H9 (cell line): ENCODE data around the gene CLK2. TPM values are rescaled to one million over a fixed set of nuclear protein-coding genes. Genes with fewer than 3 reads are reported as not detected.

Source experiments
- DNase-seq: peaks from one replicate; pipeline ENCODE4 v3.0.0-alpha.2; 2017
- H2AFZ ChIP-seq: one replicate; pipeline ENCODE4 v1.6.1; 2013; ENCODE audit warnings: mild to moderate bottlenecking, low read length, control low read depth, moderate library complexity
- H2AK5ac ChIP-seq: 2 replicates; pipeline ENCODE4 v1.6.1; 2013; ENCODE audit warnings: low read length, control low read depth, mixed read lengths; ENCODE audit not compliant: insufficient read length
- H2BK120ac ChIP-seq: one replicate; pipeline ENCODE4 v1.6.1; 2013; ENCODE audit warnings: low read depth, mild to moderate bottlenecking, low read length, control low read depth, inconsistent platforms; ENCODE audit not compliant: poor library complexity, severe bottlenecking
- H2BK12ac ChIP-seq: 2 replicates; pipeline ENCODE4 v1.6.1; 2013; ENCODE audit warnings: low read length, control low read depth, mixed read lengths, low read depth; ENCODE audit not compliant: insufficient read length
- H2BK15ac ChIP-seq: 2 replicates; pipeline ENCODE4 v1.6.1; 2013; ENCODE audit warnings: low read depth, low read length, control low read depth
- H2BK20ac ChIP-seq: one replicate; pipeline ENCODE4 v1.6.1; 2013; ENCODE audit warnings: low read depth, mild to moderate bottlenecking, low read length, control low read depth, inconsistent platforms; ENCODE audit not compliant: poor library complexity, severe bottlenecking
- H2BK5ac ChIP-seq: 2 replicates; pipeline ENCODE4 v1.6.1; 2013; ENCODE audit warnings: low read length, control low read depth, mixed read lengths; ENCODE audit not compliant: insufficient read length
- H3K14ac ChIP-seq: 2 replicates; pipeline ENCODE4 v1.6.1; 2013; ENCODE audit warnings: low read length, control low read depth; ENCODE audit not compliant: insufficient read depth
- H3K18ac ChIP-seq: 2 replicates; pipeline ENCODE4 v1.6.1; 2013; ENCODE audit warnings: low read depth, mild to moderate bottlenecking, mixed read lengths, low read length, control low read depth; ENCODE audit not compliant: insufficient read length
- H3K23ac ChIP-seq: 2 replicates; pipeline ENCODE4 v1.6.1; 2013; ENCODE audit warnings: low read length, control low read depth, mixed read lengths, low read depth; ENCODE audit not compliant: insufficient read length
- H3K23me2 ChIP-seq: 2 replicates; pipeline ENCODE4 v1.6.1; 2013; ENCODE audit warnings: low read depth, mild to moderate bottlenecking, mixed read lengths, low read length, control low read depth; ENCODE audit not compliant: insufficient read length, poor library complexity, severe bottlenecking
- H3K27ac ChIP-seq: 2 replicates; pipeline ENCODE4 v1.5.1; 2013; ENCODE audit warnings: low read length, control low read depth, mixed read lengths, low read depth; ENCODE audit not compliant: insufficient read length
- H3K27me3 ChIP-seq: 2 replicates; pipeline ENCODE4 v1.6.1; 2013; ENCODE audit warnings: low read length, control low read depth, inconsistent platforms; ENCODE audit not compliant: insufficient read depth
- H3K4ac ChIP-seq: 2 replicates; pipeline ENCODE4 v1.6.1; 2013; ENCODE audit warnings: low read depth, mild to moderate bottlenecking, control low read depth, inconsistent platforms, low read length, moderate library complexity
- H3K4me1 ChIP-seq: 2 replicates; pipeline ENCODE4 v1.6.1; 2013; ENCODE audit warnings: low read length, control low read depth, inconsistent platforms; ENCODE audit not compliant: insufficient read depth
- H3K4me2 ChIP-seq: 2 replicates; pipeline ENCODE4 v1.6.1; 2013; ENCODE audit warnings: low read length, control low read depth, mixed read lengths; ENCODE audit not compliant: insufficient read length, insufficient read depth
- H3K56ac ChIP-seq: 2 replicates; pipeline ENCODE4 v1.6.1; 2013; ENCODE audit warnings: low read depth, mild to moderate bottlenecking, mixed read lengths, low read length, control low read depth; ENCODE audit not compliant: insufficient read length
- H3K79me1 ChIP-seq: 2 replicates; pipeline ENCODE4 v1.6.1; 2013; ENCODE audit warnings: low read depth, mild to moderate bottlenecking, moderate library complexity, low read length, control low read depth, inconsistent platforms; ENCODE audit not compliant: insufficient read depth, poor library complexity, severe bottlenecking
- H3K79me2 ChIP-seq: 2 replicates; pipeline ENCODE4 v1.6.1; 2013; ENCODE audit warnings: low read length, control low read depth, inconsistent platforms; ENCODE audit not compliant: insufficient read depth
- H3K9ac ChIP-seq: 2 replicates; pipeline ENCODE4 v1.6.1; 2013; ENCODE audit warnings: low read length, control low read depth, mixed read lengths; ENCODE audit not compliant: insufficient read length; ENCODE audit errors: extremely low read depth
- H3K9me3 ChIP-seq: one replicate; pipeline ENCODE4 v1.6.1; 2013; ENCODE audit warnings: low read depth, low read length, inconsistent platforms; ENCODE audit not compliant: control insufficient read depth
- H3T11ph ChIP-seq: one replicate; pipeline ENCODE4 v1.6.1; 2013; ENCODE audit warnings: mild to moderate bottlenecking, low read length, control low read depth, inconsistent platforms
- H4K20me1 ChIP-seq: one replicate; pipeline ENCODE4 v1.6.1; 2013; ENCODE audit not compliant: control insufficient read depth, insufficient read length, insufficient read depth
- H4K5ac ChIP-seq: 2 replicates; pipeline ENCODE4 v1.6.1; 2013; ENCODE audit warnings: low read depth, mild to moderate bottlenecking, mixed read lengths, low read length, control low read depth; ENCODE audit not compliant: insufficient read length
- H4K8ac ChIP-seq: replicated peaks from 2 replicates; pipeline ENCODE4 v1.6.1; 2013; ENCODE audit warnings: low read length, control low read depth, mixed read lengths, low read depth; ENCODE audit not compliant: insufficient read length
- H4K91ac ChIP-seq: 2 replicates; pipeline ENCODE4 v1.6.1; 2013; ENCODE audit warnings: low read depth, mild to moderate bottlenecking, moderate library complexity, mixed read lengths, low read length, control low read depth; ENCODE audit not compliant: insufficient read length
- H3K27ac Mint-ChIP-seq, 3 experiments: 2 replicates in 2 of 3; 3 replicates in 1 of 3; pipeline ENCODE4 v1.8.0; 2020 to 2021; ENCODE audit warnings: mixed read lengths in 3 of 3, mild to moderate bottlenecking in 1 of 3, moderate library complexity in 1 of 3
- H3K27me3 Mint-ChIP-seq: 2 replicates; pipeline ENCODE4 v1.8.0; 2021; ENCODE audit warnings: low read depth, mild to moderate bottlenecking, moderate library complexity, mixed read lengths
- H3K36me3 Mint-ChIP-seq, 3 experiments: 2 replicates in 2 of 3; 3 replicates in 1 of 3; pipeline ENCODE4 v1.8.0; 2020 to 2021; ENCODE audit warnings: low read depth in 3 of 3, mixed read lengths in 3 of 3; ENCODE audit not compliant: insufficient read depth in 1 of 3
- H3K4me1 Mint-ChIP-seq, 2 experiments: 2 replicates each; pipeline ENCODE4 v1.8.0; 2020; ENCODE audit warnings: mixed read lengths in 2 of 2
- H3K4me3 Mint-ChIP-seq, 2 experiments: 2 replicates in 1 of 2; 3 replicates in 1 of 2; pipeline ENCODE4 v1.8.0; 2020 to 2021; ENCODE audit warnings: mild to moderate bottlenecking in 2 of 2, mixed read lengths in 2 of 2, moderate library complexity in 1 of 2
- H3K9me3 Mint-ChIP-seq, 2 experiments: 2 replicates in 1 of 2; 3 replicates in 1 of 2; pipeline ENCODE4 v1.8.0; 2020; ENCODE audit warnings: mild to moderate bottlenecking in 2 of 2, mixed read lengths in 2 of 2, moderate library complexity in 1 of 2
- WGBS: extraction: QIAGEN DNeasy Blood & Tissue Kit; methylation state at CpG from one replicate; pipeline ENCODE4 v1.1.7; 2013; ENCODE audit warnings: missing lambda C conversion rate, low lambda C conversion rate, mixed read lengths; ENCODE audit not compliant: insufficient read length; ENCODE audit errors: extremely low coverage; 5-methylcytosine and 5-hydroxymethylcytosine counted together
- total RNA-seq: library from RNA; stranded (reverse); gene quantifications from 2 replicates; pipeline ENCODE4 v1.2.1, GENCODE V29; 2021
- TF ChIP-seq, protein P1 (sequence below): fragments of 200-600 bp; sonication (generic); conservative IDR thresholded peaks from 3 replicates; pipeline ENCODE4 v1.8.0; 2021; ENCODE audit warnings: antibody characterized with exemption, mild to moderate bottlenecking

The CLK2 gene
- total RNA-seq, 1 experiment from 2014 or later, result 77.5 TPM

GRCh38 chr1:155287987-155288543, 14.8 kb upstream of the CLK2 start:
- H2BK5ac ChIP-seq, result no peak overlapping the region
- H4K20me1 ChIP-seq, result no peaks in the 10 kb centered on the region
- no peak overlapping the region for H3K56ac ChIP-seq
- H3K23me2 ChIP-seq, result no peaks in the 10 kb centered on the region
- H3K14ac ChIP-seq, result no peak overlapping the region
- H2BK120ac ChIP-seq, result no peak overlapping the region
- H3K27me3 ChIP-seq, result no peaks in the 10 kb centered on the region
- Mint-ChIP-seq H3K9me3 (no peaks in the 10 kb centered on the region), H3K36me3 (peaks cover 0 to 7% (median 2%) of the 10 kb centered on the region in 3 experiments; a peak in 3 of 7 replicates), H3K27me3 (peaks cover 2% of the 10 kb centered on the region), H3K27ac (no peak overlapping the region), H3K4me3 (no peak overlapping the region), H3K4me1 (no peaks in the 10 kb centered on the region)
- no peak overlapping the region for H2AK5ac ChIP-seq
- TF ChIP-seq, protein P1, sequence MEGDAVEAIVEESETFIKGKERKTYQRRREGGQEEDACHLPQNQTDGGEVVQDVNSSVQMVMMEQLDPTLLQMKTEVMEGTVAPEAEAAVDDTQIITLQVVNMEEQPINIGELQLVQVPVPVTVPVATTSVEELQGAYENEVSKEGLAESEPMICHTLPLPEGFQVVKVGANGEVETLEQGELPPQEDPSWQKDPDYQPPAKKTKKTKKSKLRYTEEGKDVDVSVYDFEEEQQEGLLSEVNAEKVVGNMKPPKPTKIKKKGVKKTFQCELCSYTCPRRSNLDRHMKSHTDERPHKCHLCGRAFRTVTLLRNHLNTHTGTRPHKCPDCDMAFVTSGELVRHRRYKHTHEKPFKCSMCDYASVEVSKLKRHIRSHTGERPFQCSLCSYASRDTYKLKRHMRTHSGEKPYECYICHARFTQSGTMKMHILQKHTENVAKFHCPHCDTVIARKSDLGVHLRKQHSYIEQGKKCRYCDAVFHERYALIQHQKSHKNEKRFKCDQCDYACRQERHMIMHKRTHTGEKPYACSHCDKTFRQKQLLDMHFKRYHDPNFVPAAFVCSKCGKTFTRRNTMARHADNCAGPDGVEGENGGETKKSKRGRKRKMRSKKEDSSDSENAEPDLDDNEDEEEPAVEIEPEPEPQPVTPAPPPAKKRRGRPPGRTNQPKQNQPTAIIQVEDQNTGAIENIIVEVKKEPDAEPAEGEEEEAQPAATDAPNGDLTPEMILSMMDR, result no peak
- H4K8ac ChIP-seq, result no peak overlapping the region
- no peak overlapping the region for H2BK20ac ChIP-seq
- H2AFZ ChIP-seq, result no peak overlapping the region
- no peak overlapping the region for H3K18ac ChIP-seq
- no peak overlapping the region for H4K91ac ChIP-seq
- no peak overlapping the region for H3K27ac ChIP-seq
- H3K4me1 ChIP-seq, result no peaks in the 10 kb centered on the region
- no peak overlapping the region for H2BK12ac ChIP-seq
- no peak for DNase-seq
- no peaks in the 10 kb centered on the region for H3K9me3 ChIP-seq
- no peak overlapping the region for H3K4me2 ChIP-seq
- H3T11ph ChIP-seq, result no peak overlapping the region
- H3K4ac ChIP-seq, result no peak overlapping the region
- no CpG with 5 or more reads among the region's 21 CpGs for WGBS
- no peaks in the 10 kb centered on the region for H3K79me1 ChIP-seq
- no peak overlapping the region for H2BK15ac ChIP-seq
- no peak overlapping the region for H4K5ac ChIP-seq
- no peak overlapping the region for H3K9ac ChIP-seq
- H3K23ac ChIP-seq, result no peak overlapping the region
- no peaks in the 10 kb centered on the region for H3K79me2 ChIP-seq
